ENCODE data around the gene ZNF792. TPM values are rescaled to one million over a fixed set of nuclear protein-coding genes. Genes with fewer than 3 reads are reported as not detected.
"Not testable (repeated sequence)": the region's sequence is repeated elsewhere in the genome, so short reads cannot be mapped to it uniquely, and the experiment has no call there.

The ZNF792 gene
- total and polyA plus RNA-seq, 4 donors, result 2.0 to 17.2 (median 5.9) TPM

GRCh38 chr19:34967551-34967950 is 3.5 kb upstream of the ZNF792 start:
- 84 to 94% methylated on average over 6 of the region's 6 CpGs for WGBS, 2 donors
- DNase-seq, result no peak
- TF ChIP-seq CTCF (IDR thresholded peaks at IDR 0.05; ENCODE audit: control extremely low read depth, extremely low read depth), result no peak
- Histone ChIP-seq H3K4me3 (no peak overlapping the region), H3K27me3 (ENCODE audit: control insufficient read depth in 3 of 3, insufficient read depth in 3 of 3, low read length in 2 of 3) (no peaks in the 10 kb centered on the region), H3K36me3 (ENCODE audit: control insufficient read depth in 4 of 4, insufficient read depth in 4 of 4, low read length in 4 of 4) (no peaks in the 10 kb centered on the region), H3K9ac (ENCODE audit: insufficient read depth in 1 of 2, low read length in 2 of 2) (no peak overlapping the region), H3K9me3 (ENCODE audit: control insufficient read depth in 4 of 4, insufficient read depth in 3 of 4, low read length in 3 of 4) (peaks cover 0 to 4% (median 0%) of the 10 kb centered on the region in 4 donors), H3K27ac (ENCODE audit: low read depth in 1 of 2, low read length in 1 of 2) (no peak overlapping the region), H3K4me1 (ENCODE audit: control insufficient read depth in 5 of 5, insufficient read depth in 5 of 5, low read length in 5 of 5) (peaks cover 0 to 9% (median 4%) of the 10 kb centered on the region in 5 donors)
- ATAC-seq (ENCODE audit: insufficient read depth, low FRiP score), result no peak

DNA sequence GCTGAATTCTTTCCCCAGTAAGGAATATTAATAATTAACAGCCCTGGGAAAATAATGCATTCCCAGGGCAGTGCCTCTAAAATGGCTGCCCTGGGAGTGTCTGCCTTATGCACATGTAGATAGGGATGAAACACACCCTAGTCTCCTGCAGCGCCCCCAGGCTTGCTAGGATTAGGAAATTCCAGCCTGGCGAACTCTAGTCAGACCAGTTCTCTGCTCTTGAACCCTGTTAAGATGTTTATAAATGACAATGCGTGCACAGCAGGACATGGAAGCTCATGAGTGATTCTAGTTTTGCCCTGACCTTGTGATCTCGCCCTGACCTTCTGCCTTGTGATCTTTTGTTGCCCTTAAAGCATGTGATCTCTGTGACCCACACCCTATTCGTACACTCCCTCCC is 1.5 kb upstream of the ZNF792 start:
- Histone ChIP-seq H3K9me3 (ENCODE audit: control insufficient read depth in 4 of 4, insufficient read depth in 3 of 4, low read length in 3 of 4) (peaks cover 0 to 18% (median 3%) of the 10 kb centered on the region in 4 donors), H3K4me1 (ENCODE audit: control insufficient read depth in 5 of 5, insufficient read depth in 5 of 5, low read length in 5 of 5) (peaks cover 0 to 13% (median 6%) of the 10 kb centered on the region in 5 donors)
- DNase-seq; H3K27ac ChIP-seq (ENCODE audit: low read depth in 1 of 2, low read length in 1 of 2); H3K4me3 ChIP-seq; H3K27me3 ChIP-seq (ENCODE audit: control insufficient read depth in 3 of 3, insufficient read depth in 3 of 3, low read length in 2 of 3); H3K9ac ChIP-seq (ENCODE audit: insufficient read depth in 1 of 2, low read length in 2 of 2); ATAC-seq (ENCODE audit: insufficient read depth, low FRiP score); H3K36me3 ChIP-seq (ENCODE audit: control insufficient read depth in 4 of 4, insufficient read depth in 4 of 4, low read length in 4 of 4): not testable (repeated sequence)
- WGBS, 2 donors, result 73 to 89% methylated on average over 5 of the region's 5 CpGs

DNA sequence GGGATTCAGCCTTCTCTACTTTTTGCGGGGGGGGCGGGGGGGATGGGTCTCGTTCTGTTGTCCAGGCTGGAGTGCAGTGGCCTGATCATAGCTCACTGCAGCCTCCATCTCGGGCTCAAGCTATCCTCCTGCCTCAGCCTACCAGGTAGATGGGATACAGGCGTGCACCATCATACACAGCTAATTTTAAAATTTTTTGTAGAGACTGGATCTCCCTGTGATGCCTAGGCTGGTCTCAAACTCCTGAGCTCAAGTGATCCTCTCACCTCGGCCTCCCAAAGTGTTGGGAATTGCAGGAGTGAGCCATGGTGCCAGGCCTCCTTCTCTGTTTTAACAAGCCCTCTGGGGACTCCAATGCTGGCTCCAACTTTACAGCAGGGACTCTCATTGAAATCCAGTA is 569 bp upstream of the ZNF792 start:
- Histone ChIP-seq H3K27me3 (ENCODE audit: control insufficient read depth in 3 of 3, insufficient read depth in 3 of 3, low read length in 2 of 3) (no peaks in the 10 kb centered on the region), H3K4me3 (no peak overlapping the region), H3K36me3 (ENCODE audit: control insufficient read depth in 4 of 4, insufficient read depth in 4 of 4, low read length in 4 of 4) (peaks cover 5 to 12% (median 8%) of the 10 kb centered on the region in 4 donors), H3K27ac (ENCODE audit: low read depth in 1 of 2, low read length in 1 of 2) (no peak overlapping the region), H3K9ac (ENCODE audit: insufficient read depth in 1 of 2, low read length in 2 of 2) (no peak overlapping the region), H3K4me1 (ENCODE audit: control insufficient read depth in 5 of 5, insufficient read depth in 5 of 5, low read length in 5 of 5) (peaks cover 0 to 13% (median 6%) of the 10 kb centered on the region in 5 donors), H3K9me3 (ENCODE audit: control insufficient read depth in 4 of 4, insufficient read depth in 3 of 4, low read length in 3 of 4) (peaks cover 0 to 27% (median 8%) of the 10 kb centered on the region in 4 donors)
- TF ChIP-seq CTCF (IDR thresholded peaks at IDR 0.05; ENCODE audit: control extremely low read depth, extremely low read depth), result no peak
- WGBS, 2 donors, result 66 to 70% methylated on average over 6 of the region's 6 CpGs
- no peak for DNase-seq
- ATAC-seq (ENCODE audit: insufficient read depth, low FRiP score), result no peak

DNA sequence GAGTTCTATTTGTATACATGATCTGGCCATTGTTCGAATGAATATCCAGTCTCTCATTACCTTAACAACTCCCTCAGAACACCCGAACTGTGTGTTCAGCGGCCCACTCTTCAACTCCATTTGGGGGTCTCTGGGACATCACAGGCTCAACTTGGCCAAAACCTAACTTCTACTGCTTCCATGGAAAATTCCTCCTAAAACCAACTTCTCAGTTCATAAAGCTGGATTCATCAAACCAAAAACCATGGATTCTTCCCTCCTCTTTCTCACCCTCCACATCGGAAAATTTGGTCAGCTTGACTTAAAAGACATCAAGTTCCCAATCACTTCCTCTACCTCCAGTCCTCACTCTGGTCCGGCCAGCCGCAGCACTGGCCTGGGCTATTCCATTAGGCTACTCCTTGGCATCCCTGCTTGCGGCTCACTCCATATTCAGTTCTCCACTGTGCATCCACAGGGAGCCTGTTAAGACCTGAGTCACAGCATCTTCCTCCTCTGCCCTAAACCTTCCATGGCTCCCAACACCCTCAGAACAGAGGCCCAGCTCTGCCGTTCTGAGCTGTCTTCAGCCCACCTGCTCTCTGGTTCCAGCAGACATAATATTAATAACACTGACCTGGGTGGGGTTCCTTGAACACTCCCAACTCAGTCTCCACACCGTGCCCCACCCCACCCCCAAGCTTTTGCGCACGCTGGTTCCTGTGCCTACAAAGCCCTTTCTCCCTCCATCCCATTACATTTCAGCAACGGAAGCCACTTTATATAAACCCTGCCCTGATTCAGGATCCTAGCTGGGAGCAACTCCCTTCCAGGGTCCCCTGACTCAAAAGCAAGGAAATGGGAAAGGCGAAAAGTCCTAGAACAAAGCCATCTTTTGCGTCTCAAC is 1.1 kb downstream of the ZNF792 start:
- H3K27me3 ChIP-seq (ENCODE audit: control insufficient read depth in 3 of 3, insufficient read depth in 3 of 3, low read length in 2 of 3), result no peaks in the 10 kb centered on the region
- peak in 2 of 3 donors; percentile 12 to 25 for DNase-seq
- no peak for ATAC-seq (ENCODE audit: insufficient read depth, low FRiP score)
- 23% methylated on average over 14 of the region's 14 CpGs for whole genome bisulfite sequencing, 2 donors
- peaks cover 0 to 13% (median 6%) of the 10 kb centered on the region in 5 donors for H3K4me1 ChIP-seq (ENCODE audit: control insufficient read depth in 5 of 5, insufficient read depth in 5 of 5, low read length in 5 of 5)
- no peak for TF ChIP-seq CTCF (IDR thresholded peaks at IDR 0.05; ENCODE audit: control extremely low read depth, extremely low read depth)
- peaks cover 8 to 44% (median 22%) of the 10 kb centered on the region in 4 donors for H3K9me3 ChIP-seq (ENCODE audit: control insufficient read depth in 4 of 4, insufficient read depth in 3 of 4, low read length in 3 of 4)
- H3K4me3 ChIP-seq, result peak overlapping the region; percentile 87
- H3K36me3 ChIP-seq (ENCODE audit: control insufficient read depth in 4 of 4, insufficient read depth in 4 of 4, low read length in 4 of 4), result peaks cover 22 to 28% (median 24%) of the 10 kb centered on the region in 4 donors
- peak overlapping the region; percentile 61 to 62 for H3K9ac ChIP-seq (ENCODE audit: insufficient read depth in 1 of 2, low read length in 2 of 2)
- H3K27ac ChIP-seq (ENCODE audit: low read depth in 1 of 2, low read length in 1 of 2), result peak overlapping the region; percentile 62 to 74
